ENCODE data around the gene FBXO5.

The FBXO5 gene

DNA sequence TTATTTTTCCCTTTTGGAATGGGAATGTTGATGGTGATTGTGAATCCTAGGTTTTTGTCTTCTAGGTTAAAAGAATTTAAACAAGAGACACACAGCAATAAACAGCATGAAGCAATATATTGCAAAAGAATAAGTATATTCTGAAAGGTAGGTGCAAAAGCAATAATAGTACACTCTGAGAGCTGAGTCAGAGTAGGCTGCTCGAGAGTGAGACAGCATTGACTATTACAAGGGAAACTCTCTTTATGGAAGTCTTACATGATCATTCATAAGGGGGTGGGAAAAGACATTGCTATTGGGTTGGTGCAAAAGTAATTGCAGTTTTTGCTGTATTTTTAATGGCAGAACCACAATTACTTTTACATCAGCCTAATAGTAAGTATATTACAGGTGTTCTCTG lies 25.0 kb downstream of the FBXO5 start:
- H3K4me3 ChIP-seq (replicated peaks; ENCODE audit: low read depth, low read length): no peak overlapping the region
- TF ChIP-seq, protein P1, sequence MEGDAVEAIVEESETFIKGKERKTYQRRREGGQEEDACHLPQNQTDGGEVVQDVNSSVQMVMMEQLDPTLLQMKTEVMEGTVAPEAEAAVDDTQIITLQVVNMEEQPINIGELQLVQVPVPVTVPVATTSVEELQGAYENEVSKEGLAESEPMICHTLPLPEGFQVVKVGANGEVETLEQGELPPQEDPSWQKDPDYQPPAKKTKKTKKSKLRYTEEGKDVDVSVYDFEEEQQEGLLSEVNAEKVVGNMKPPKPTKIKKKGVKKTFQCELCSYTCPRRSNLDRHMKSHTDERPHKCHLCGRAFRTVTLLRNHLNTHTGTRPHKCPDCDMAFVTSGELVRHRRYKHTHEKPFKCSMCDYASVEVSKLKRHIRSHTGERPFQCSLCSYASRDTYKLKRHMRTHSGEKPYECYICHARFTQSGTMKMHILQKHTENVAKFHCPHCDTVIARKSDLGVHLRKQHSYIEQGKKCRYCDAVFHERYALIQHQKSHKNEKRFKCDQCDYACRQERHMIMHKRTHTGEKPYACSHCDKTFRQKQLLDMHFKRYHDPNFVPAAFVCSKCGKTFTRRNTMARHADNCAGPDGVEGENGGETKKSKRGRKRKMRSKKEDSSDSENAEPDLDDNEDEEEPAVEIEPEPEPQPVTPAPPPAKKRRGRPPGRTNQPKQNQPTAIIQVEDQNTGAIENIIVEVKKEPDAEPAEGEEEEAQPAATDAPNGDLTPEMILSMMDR (IDR thresholded peaks at IDR 0.05; ENCODE audit: insufficient read depth, low read length, poor library complexity, severe bottlenecking): no peak
- no peaks in the 10 kb centered on the region for H3K36me3 ChIP-seq (ENCODE audit: control insufficient read depth, insufficient read depth, low read length)
- no peak for DNase-seq (ENCODE audit: extremely low read depth, insufficient read length)
- no peaks in the 10 kb centered on the region for H3K27me3 ChIP-seq (replicated peaks; ENCODE audit: control insufficient read depth, insufficient read depth, low read length)

DNA sequence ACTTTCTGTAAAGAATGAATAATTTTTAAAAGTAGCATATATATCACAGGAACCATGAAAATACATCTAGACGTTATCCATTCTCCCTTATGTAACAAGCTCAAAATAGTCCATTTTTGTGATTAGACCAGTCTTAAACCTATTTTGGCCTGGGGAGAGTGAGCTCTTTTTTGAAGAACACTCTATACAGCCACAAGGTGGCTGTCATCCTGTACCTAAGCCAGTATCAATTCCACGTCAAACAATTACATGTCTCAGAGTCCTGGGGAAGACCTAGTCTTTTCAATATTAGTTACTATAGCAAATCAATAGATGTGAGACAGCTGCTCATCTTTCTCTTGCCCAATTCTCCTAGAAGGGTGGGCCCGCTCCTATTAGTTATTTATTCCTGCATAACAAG lies 28.4 kb downstream of the FBXO5 start:
- H3K4me3 ChIP-seq (replicated peaks; ENCODE audit: low read depth, low read length): no peak overlapping the region
- no peak for DNase-seq (ENCODE audit: extremely low read depth, insufficient read length)

DNA sequence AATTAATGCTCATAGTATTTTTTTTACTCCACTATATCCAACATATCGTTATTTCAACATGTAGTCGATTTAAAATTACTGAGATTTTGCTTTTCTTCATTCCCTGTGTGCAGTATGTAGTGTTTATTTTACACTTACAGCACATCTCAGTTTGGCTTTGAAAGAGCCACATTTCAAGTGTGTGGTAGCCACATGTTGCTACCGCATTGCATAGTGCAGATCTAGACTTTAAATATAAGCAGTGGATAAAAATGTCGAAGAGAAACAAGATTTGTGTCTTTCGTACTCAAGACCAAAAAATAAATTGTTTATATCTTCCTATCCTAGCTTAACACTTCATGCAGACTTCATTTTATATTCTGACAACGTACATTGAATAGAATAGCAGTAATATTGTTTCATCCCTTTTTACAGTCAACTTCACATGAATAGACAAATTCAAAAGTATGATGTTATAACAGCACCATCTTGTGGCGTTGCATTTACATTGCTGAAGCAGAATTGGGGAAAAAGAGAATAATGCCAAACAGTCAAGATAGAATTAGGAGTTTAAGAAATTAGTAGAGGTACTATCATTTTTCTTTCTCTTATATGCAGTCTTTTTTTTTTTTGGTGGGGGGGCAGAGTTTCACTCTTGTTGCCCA lies 29.9 kb downstream of the FBXO5 start:
- TF ChIP-seq, protein P1 (IDR thresholded peaks at IDR 0.05; ENCODE audit: insufficient read depth, low read length, poor library complexity, severe bottlenecking): peak; percentile 56
- H3K4me3 ChIP-seq (replicated peaks; ENCODE audit: low read depth, low read length): no peak overlapping the region
- DNase-seq (ENCODE audit: extremely low read depth, insufficient read length): no peak
- H3K27me3 ChIP-seq (replicated peaks; ENCODE audit: control insufficient read depth, insufficient read depth, low read length): no peaks in the 10 kb centered on the region; the same call in 1 of the 2 replicates
- H3K36me3 ChIP-seq (ENCODE audit: control insufficient read depth, insufficient read depth, low read length): no peaks in the 10 kb centered on the region

More for the DNA sequence above, 28.4 kb downstream of the FBXO5 start:
- Histone ChIP-seq H3K27me3 (replicated peaks; ENCODE audit: control insufficient read depth, insufficient read depth, low read length) (no peaks in the 10 kb centered on the region; the same call in 1 of the 2 replicates), H3K36me3 (ENCODE audit: control insufficient read depth, insufficient read depth, low read length) (no peaks in the 10 kb centered on the region)
- TF ChIP-seq, protein P1 (IDR thresholded peaks at IDR 0.05; ENCODE audit: insufficient read depth, low read length, poor library complexity, severe bottlenecking): peak; percentile 5

DNA sequence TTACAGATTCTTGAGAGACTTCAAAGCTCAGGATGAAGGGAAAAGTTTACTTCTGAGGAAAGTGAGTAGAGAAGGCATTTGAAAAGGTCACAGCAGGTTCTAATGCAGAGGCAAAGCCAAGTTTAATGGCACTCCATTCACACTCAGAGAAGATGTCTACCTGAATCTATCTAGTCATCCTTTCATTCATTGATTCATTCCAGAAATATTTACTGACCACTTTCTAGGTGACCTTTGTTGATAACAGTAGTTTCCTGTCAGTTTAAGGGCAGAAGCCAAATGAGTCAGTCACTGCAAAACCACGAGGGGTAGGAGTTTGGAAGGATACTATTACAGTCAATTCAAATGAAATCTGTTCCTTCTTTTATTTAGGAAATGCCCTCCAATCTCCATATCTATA lies 30.8 kb downstream of the FBXO5 start:
- TF ChIP-seq, protein P1 (IDR thresholded peaks at IDR 0.05; ENCODE audit: insufficient read depth, low read length, poor library complexity, severe bottlenecking): no peak
- no peak for DNase-seq (ENCODE audit: extremely low read depth, insufficient read length)
- Histone ChIP-seq H3K4me3 (replicated peaks; ENCODE audit: low read depth, low read length) (no peak overlapping the region), H3K36me3 (ENCODE audit: control insufficient read depth, insufficient read depth, low read length) (no peaks in the 10 kb centered on the region), H3K27me3 (replicated peaks; ENCODE audit: control insufficient read depth, insufficient read depth, low read length) (no peaks in the 10 kb centered on the region; the same call in 1 of the 2 replicates)

DNA sequence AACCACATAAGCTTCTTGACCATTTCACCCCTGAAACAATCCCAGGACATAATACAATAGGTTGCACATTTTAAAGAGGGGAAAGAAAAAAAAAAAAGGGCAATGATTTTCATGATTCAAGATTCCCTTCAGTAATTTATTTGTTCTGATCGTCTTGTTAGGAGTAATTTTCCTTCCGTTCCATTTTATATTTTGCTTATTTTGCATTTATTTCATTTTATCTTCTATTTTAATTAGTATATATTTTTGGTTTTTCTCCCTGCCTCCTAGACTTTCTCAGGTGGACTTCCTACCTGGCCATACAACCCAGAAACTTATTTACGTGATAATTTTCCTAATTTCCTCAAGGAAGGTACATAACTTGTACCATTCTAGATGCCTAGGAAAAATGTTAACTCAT lies 32.6 kb downstream of the FBXO5 start:
- H3K27me3 ChIP-seq (replicated peaks; ENCODE audit: control insufficient read depth, insufficient read depth, low read length): no peaks in the 10 kb centered on the region; the same call in 1 of the 2 replicates
- no peak for DNase-seq (ENCODE audit: extremely low read depth, insufficient read length)
- no peak overlapping the region for H3K4me3 ChIP-seq (replicated peaks; ENCODE audit: low read depth, low read length)
- TF ChIP-seq, protein P1 (IDR thresholded peaks at IDR 0.05; ENCODE audit: insufficient read depth, low read length, poor library complexity, severe bottlenecking): no peak
- no peaks in the 10 kb centered on the region for H3K36me3 ChIP-seq (ENCODE audit: control insufficient read depth, insufficient read depth, low read length)
